Measurements from ENCODE around the gene CIAO2B.

The CIAO2B gene

GRCh38 chr16:66952430-66953110 is 18.4 kb upstream of the CIAO2B start:
- Mint-ChIP-seq H3K9me3 (peaks cover 10% of the 10 kb centered on the region), H3K4me3 (no peak overlapping the region)

GRCh38 chr16:66950971-66951790 is 17.0 kb upstream of the CIAO2B start:
- peaks cover 10% of the 10 kb centered on the region for H3K9me3 Mint-ChIP-seq
- H3K4me3 Mint-ChIP-seq: no peak overlapping the region
- H3K36me3 Mint-ChIP-seq (ENCODE audit: low read depth): no peaks in the 10 kb centered on the region
- peaks cover 45% of the 10 kb centered on the region for H3K4me1 Mint-ChIP-seq
- H3K27me3 Mint-ChIP-seq (ENCODE audit: low read depth, poor library complexity): peaks cover 70% of the 10 kb centered on the region
- TF ChIP-seq, protein P1, sequence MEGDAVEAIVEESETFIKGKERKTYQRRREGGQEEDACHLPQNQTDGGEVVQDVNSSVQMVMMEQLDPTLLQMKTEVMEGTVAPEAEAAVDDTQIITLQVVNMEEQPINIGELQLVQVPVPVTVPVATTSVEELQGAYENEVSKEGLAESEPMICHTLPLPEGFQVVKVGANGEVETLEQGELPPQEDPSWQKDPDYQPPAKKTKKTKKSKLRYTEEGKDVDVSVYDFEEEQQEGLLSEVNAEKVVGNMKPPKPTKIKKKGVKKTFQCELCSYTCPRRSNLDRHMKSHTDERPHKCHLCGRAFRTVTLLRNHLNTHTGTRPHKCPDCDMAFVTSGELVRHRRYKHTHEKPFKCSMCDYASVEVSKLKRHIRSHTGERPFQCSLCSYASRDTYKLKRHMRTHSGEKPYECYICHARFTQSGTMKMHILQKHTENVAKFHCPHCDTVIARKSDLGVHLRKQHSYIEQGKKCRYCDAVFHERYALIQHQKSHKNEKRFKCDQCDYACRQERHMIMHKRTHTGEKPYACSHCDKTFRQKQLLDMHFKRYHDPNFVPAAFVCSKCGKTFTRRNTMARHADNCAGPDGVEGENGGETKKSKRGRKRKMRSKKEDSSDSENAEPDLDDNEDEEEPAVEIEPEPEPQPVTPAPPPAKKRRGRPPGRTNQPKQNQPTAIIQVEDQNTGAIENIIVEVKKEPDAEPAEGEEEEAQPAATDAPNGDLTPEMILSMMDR (IDR thresholded peaks at IDR 0.05): no peak
- H3K27ac Mint-ChIP-seq: no peak overlapping the region
- no peak for DNase-seq

More at GRCh38 chr16:66952430-66953110, 18.4 kb upstream of the CIAO2B start:
- DNase-seq: no peak
- Mint-ChIP-seq H3K36me3 (ENCODE audit: low read depth) (no peaks in the 10 kb centered on the region), H3K27ac (no peak overlapping the region), H3K27me3 (ENCODE audit: low read depth, poor library complexity) (peaks cover 66% of the 10 kb centered on the region), H3K4me1 (peaks cover 35% of the 10 kb centered on the region)
- TF ChIP-seq, protein P1 (IDR thresholded peaks at IDR 0.05): no peak

GRCh38 chr16:66950437-66950836 is 16.2 kb upstream of the CIAO2B start:
- Mint-ChIP-seq H3K27ac (no peak overlapping the region), H3K9me3 (peaks cover 10% of the 10 kb centered on the region), H3K4me3 (no peak overlapping the region), H3K36me3 (ENCODE audit: low read depth) (no peaks in the 10 kb centered on the region), H3K4me1 (peaks cover 45% of the 10 kb centered on the region), H3K27me3 (ENCODE audit: low read depth, poor library complexity) (peaks cover 64% of the 10 kb centered on the region)
- DNase-seq: no peak
- TF ChIP-seq, protein P1 (IDR thresholded peaks at IDR 0.05): no peak

GRCh38 chr16:66949472-66949871 is 15.3 kb upstream of the CIAO2B start:
- Mint-ChIP-seq H3K27me3 (ENCODE audit: low read depth, poor library complexity) (peaks cover 64% of the 10 kb centered on the region), H3K36me3 (ENCODE audit: low read depth) (no peaks in the 10 kb centered on the region), H3K4me1 (peaks cover 45% of the 10 kb centered on the region), H3K27ac (no peak overlapping the region), H3K9me3 (peaks cover 10% of the 10 kb centered on the region), H3K4me3 (no peak overlapping the region)
- TF ChIP-seq, protein P1 (IDR thresholded peaks at IDR 0.05): no peak
- no peak for DNase-seq

DNA sequence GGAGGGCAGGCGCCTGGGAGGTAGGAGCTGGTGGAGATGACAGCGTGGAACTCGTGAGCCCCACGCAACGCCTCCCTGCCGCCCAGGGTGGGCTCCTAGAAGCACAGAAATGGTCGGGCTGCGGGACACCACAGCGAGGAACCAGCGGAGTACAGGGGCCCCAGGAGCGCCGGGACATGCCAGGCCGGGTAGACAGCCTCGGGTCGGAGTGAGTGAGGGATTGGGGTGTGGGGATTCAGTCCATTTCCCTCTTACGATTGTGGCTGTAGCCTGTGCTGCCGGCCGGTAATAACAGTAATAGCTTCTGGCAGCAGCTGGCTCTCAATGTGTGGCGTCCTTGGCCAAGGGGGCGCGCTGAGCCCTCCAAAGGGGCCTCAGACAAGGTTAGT is 14.6 kb upstream of the CIAO2B start:
- peaks cover 10% of the 10 kb centered on the region for H3K9me3 Mint-ChIP-seq
- peaks cover 42% of the 10 kb centered on the region for H3K4me1 Mint-ChIP-seq
- DNase-seq: no peak
- H3K27me3 Mint-ChIP-seq (ENCODE audit: low read depth, poor library complexity): peaks cover 59% of the 10 kb centered on the region
- H3K36me3 Mint-ChIP-seq (ENCODE audit: low read depth): no peaks in the 10 kb centered on the region
- TF ChIP-seq, protein P1 (IDR thresholded peaks at IDR 0.05): no peak
- no peak overlapping the region for H3K27ac Mint-ChIP-seq
- no peak overlapping the region for H3K4me3 Mint-ChIP-seq

Data from nephron progenitor cell (in vitro differentiated cells).